VCaP (cell line): ENCODE results near the gene METTL15.
"Not testable (repeated sequence)": the region's sequence is repeated elsewhere in the genome, so short reads cannot be mapped to it uniquely, and the experiment has no call there.

Source experiments
- H3K27ac ChIP-seq: fragments of 450-650 bp; 2 replicates; pipeline ENCODE4 v1.5.1; 2017
- TF ChIP-seq, protein P1 (sequence below): fragments of 450-650 bp; conservative IDR thresholded peaks from 2 replicates; pipeline ENCODE4 v1.5.1; 2017; ENCODE audit warnings: mild to moderate bottlenecking, moderate library complexity

METTL15 gene

DNA sequence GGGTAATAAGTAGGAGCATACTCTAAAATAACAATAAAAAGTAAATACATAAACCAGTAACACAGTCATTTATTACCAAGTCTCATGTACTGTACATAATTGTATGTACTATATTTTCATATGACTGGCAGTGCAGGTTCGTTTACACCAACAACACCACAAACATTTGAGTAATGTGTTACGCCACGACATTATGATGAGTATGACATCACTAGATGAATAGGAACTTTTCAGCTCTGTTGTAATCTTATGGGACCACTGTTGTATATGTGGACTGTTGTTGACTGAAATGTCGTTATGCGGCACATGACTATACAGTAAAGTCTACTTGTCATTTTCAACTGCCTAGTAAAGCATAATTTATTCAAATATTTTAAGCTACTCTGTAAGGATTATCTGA, 18.8 kb upstream of the METTL15 start:
- H3K27ac ChIP-seq = no peak overlapping the region
- TF ChIP-seq, protein P1, sequence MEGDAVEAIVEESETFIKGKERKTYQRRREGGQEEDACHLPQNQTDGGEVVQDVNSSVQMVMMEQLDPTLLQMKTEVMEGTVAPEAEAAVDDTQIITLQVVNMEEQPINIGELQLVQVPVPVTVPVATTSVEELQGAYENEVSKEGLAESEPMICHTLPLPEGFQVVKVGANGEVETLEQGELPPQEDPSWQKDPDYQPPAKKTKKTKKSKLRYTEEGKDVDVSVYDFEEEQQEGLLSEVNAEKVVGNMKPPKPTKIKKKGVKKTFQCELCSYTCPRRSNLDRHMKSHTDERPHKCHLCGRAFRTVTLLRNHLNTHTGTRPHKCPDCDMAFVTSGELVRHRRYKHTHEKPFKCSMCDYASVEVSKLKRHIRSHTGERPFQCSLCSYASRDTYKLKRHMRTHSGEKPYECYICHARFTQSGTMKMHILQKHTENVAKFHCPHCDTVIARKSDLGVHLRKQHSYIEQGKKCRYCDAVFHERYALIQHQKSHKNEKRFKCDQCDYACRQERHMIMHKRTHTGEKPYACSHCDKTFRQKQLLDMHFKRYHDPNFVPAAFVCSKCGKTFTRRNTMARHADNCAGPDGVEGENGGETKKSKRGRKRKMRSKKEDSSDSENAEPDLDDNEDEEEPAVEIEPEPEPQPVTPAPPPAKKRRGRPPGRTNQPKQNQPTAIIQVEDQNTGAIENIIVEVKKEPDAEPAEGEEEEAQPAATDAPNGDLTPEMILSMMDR = no peak

DNA sequence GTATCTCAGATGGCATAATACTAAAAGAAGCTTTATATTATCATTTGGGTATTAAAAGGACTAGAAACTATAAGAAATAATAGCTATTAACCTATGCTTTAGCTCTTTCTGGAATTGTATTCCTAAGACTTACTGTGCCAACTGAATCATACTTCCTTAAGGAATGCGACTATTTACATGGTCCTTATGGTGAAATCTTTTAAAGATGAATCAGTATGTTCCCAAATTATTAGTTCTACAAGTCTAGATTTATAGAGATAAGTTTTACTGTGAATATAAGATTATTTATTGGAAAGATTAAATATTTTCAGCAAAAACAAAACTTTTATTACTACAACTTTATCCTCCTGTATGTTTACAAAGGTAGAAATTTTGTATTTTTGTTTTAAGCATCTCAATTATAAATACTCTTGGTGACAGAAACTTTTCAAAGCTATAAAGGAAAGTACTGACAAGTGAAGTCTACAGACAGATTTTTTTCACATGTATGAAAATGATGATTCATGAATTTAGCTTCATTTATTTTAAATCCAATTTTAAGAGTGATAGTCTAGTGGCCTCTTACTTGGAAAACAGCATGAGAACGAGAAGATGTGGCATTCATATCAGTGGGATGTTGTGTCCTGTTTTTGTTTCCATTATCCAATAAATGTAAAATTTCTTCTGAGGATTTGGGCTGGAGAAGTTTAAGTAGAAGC, 18.0 kb upstream of the METTL15 start:
- TF ChIP-seq, protein P1 = no peak

DNA sequence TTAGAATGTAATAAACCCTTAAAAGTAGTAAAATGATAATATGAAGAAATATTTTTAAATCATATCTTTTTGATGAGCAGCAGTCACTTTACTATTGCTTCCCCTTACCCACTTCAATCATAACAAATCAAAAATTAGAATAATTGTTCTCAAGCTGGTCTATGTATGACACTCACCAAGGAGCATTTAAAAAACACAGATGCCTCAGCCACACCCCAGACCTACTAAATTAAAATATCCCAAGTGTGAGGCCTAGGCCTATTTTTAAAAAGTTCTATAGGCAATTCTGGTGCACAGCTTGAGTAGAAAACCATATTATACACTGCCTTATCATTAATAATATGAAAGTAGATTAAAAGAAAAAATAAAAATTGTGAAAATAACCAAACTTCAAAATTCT, 15.4 kb upstream of the METTL15 start:
- TF ChIP-seq, protein P1 = no peak
- no peak overlapping the region for H3K27ac ChIP-seq

More for the DNA sequence above, 18.0 kb upstream of the METTL15 start:
- no peak overlapping the region for H3K27ac ChIP-seq

DNA sequence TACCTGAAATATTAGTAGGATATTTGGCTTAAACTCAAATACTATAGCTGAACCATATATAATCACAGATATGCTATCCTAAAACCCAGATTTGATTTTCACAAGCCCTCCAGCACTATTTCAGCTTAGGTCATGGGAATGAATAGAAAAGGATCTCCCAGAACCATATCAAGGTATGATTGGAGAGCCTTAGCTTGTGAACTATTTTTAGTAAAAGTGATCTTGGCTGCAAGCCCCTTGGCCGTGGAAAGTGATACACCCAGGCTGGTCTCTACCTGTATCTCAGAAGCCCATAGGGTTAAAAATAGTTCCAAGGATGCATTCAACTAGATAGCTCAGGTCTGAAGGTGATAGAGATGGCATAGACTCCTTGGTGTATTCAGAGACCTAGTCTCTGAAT, 9.9 kb upstream of the METTL15 start:
- no peak overlapping the region for H3K27ac ChIP-seq
- TF ChIP-seq, protein P1 = no peak

DNA sequence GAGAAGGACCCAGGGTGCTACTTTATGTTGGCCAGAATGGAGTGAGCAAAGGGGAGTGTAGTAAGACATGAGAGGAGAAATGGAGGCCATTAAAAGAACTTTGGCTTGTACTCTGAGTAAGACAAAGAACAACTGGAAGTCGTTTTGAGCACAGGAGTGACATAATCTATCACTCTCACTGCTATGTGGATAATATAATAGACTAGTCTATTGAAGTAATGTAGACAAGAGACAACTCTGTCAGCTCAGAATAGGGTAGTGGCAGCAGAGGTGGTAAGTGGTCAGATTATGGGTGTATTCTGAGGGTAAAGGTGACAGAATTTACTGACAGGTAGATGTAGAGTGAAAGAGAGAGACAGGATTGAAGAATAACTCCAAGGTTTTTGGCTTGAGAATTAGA, 8.5 kb upstream of the METTL15 start:
- H3K27ac ChIP-seq = no peak overlapping the region
- TF ChIP-seq, protein P1 = no peak

DNA sequence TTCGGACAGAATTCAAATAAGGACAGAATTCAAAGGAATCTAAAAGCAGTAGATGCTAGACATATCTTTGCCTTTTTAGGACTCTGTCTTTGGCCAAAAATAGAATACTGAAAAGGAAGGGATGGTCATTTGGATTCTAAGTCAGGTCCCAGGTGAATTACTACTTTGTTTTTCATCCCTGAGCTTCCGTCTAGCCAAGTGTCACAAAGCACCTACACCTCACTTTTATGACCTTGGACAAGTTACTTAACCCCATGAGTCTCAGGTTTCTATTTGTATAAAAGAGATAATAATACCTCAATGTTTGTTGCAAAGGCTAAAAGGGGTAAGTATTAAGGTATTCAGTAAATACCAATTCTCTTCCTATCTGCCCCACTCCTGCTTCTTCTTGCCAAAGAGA, 7.5 kb upstream of the METTL15 start:
- TF ChIP-seq, protein P1 = no peak
- no peak overlapping the region for H3K27ac ChIP-seq

DNA sequence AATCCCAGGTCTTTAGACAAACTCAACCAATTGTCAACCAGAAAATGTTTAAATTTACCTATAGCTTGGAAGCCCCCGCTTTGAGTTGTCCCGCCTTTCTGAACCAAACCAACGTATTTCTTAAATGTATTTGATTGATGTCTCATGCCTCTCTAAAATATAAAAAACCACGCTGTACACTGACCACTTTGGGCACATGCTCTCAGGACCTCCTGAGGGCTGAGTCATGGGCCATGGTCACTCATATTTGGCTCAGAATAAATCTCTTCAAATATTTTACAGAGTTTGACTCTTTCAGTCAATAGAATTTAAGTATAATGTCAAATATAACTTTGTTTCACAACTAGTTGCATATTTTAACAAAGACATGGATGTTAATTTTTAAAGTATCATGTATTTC, 5.9 kb upstream of the METTL15 start:
- not testable (repeated sequence) for H3K27ac ChIP-seq

DNA sequence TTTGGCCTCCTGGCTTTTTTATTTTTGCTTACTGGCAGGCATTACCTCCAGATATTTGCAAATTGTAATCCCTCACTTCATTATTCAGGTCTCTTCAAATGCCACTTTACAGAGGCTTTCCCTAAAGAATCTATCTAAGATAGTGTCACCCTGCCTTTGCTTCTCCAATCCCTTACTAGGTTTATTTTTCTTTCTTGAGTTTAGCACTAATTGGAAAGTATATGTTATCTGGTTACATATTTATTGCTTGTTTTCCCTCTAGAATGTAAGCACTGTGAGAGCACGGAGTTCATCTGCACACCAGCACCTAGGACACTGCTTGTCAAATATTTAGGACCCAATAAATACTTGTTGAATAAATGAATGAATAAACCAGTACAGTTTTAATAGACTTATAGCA, 3.8 kb upstream of the METTL15 start:
- H3K27ac ChIP-seq = no peak overlapping the region
- TF ChIP-seq, protein P1 = no peak
